HK-2 (cell line): Measurements from ENCODE around the gene CALB2.

Source experiments
- DNase-seq: peaks from one replicate; pipeline ENCODE4 v3.0.0-alpha.2; 2018; ENCODE audit not compliant: unreplicated experiment

CALB2 gene

GRCh38 chr16:71426880-71427615 is 68.5 kb downstream of the CALB2 start:
- no peak for DNase-seq

GRCh38 chr16:71428385-71428784 is 69.9 kb downstream of the CALB2 start:
- no peak for DNase-seq

GRCh38 chr16:71428883-71429282 is 70.4 kb downstream of the CALB2 start:
- DNase-seq: no peak

GRCh38 chr16:71429581-71429980 is 71.1 kb downstream of the CALB2 start:
- DNase-seq: no peak

- no peak for DNase-seq
Observed at GRCh38 chr16:71430744-71431143, 72.2 kb downstream of the CALB2 start.

GRCh38 chr16:71431176-71431575 is 72.7 kb downstream of the CALB2 start:
- no peak for DNase-seq

- no peak for DNase-seq
Observed at GRCh38 chr16:71431991-71432390, 73.5 kb downstream of the CALB2 start.

GRCh38 chr16:71432906-71433305 is 74.4 kb downstream of the CALB2 start:
- DNase-seq: no peak

- DNase-seq: no peak
Observed at GRCh38 chr16:71436473-71436872, 78.0 kb downstream of the CALB2 start.

GRCh38 chr16:71439523-71439922 is 81.0 kb downstream of the CALB2 start:
- no peak for DNase-seq
